HG02981 (cell line): Measurements from ENCODE around the gene PKMYT1.
"Not testable (repeated sequence)": the region's sequence is repeated elsewhere in the genome, so short reads cannot be mapped to it uniquely, and the experiment has no call there.

ENCODE experiments used
- ATAC-seq: cut with Tn5 transposase; IDR thresholded peaks from one replicate; pipeline ENCODE4 v1.9.1; 2021; ENCODE audit warnings: mild to moderate bottlenecking, moderate library complexity; ENCODE audit not compliant: unreplicated experiment

Gene PKMYT1

DNA sequence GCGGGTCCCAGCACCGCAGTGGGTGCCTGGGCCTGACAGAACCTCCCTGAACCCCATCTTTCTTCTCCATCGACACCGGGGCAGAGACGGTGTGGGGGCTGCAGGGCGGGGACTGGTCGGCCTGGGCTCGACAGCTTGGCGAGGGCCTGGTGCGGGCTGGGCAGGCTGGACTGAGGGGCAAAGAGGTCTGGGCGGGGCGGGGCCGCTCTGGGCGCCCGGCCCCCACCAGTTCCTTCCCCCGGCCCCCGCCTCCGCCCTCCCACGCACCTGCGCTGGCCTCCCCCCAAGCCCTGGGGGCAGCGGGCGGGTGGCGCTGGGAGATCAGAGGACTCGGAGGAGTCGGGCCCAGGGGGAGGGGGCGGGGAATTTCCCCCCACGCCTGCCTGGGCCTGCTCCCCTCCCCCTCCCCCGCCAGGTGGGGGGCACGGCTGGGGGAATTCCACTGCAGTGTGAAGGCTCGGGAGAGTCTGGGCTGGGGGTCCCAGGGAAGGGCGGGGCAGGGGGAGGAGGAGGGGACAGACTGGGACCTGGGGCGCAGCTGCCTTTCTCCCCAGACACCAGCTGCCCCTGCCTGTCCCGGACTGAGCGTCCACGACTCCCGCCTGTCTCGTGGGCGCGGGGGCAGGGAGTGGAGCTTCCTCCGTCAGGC lies 17.0 kb downstream of the PKMYT1 start:
- ATAC-seq, result no peak

DNA sequence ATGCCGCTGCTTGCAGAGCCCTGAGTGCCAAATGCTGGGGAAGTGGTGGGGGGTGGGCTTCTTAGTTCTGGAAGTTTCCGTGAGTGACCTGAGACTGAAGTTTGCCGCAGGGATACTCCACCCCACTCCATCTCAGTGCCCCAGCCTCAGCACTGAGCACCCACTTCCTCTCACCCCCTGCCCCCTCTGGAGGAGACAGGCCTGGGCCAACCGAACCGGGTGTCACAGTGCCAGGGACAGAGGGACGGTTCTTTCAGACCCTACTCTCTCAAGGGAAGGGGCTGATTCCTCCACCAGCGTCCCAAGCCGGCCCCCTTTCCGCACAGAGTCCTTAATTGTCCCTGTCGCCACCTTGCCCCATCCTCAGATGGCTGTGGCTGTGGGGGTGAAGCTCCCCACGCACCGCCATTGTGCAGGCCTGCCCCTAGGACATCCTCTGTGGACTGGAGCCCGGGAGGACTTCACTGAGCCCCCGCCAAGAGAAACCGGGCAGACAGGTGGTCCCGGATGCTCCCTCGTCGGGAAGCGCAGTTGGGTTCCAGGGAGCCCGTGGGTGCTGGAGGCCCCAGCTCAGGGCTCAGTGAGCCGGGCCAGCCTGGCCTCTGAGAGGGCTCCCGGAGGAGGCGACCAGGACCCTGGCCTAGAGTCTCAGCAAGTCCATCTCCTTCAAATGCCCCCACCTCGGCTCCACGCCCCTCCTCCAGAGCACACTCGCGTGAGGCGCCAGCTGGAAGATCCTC lies 17.7 kb downstream of the PKMYT1 start:
- no peak for ATAC-seq

DNA sequence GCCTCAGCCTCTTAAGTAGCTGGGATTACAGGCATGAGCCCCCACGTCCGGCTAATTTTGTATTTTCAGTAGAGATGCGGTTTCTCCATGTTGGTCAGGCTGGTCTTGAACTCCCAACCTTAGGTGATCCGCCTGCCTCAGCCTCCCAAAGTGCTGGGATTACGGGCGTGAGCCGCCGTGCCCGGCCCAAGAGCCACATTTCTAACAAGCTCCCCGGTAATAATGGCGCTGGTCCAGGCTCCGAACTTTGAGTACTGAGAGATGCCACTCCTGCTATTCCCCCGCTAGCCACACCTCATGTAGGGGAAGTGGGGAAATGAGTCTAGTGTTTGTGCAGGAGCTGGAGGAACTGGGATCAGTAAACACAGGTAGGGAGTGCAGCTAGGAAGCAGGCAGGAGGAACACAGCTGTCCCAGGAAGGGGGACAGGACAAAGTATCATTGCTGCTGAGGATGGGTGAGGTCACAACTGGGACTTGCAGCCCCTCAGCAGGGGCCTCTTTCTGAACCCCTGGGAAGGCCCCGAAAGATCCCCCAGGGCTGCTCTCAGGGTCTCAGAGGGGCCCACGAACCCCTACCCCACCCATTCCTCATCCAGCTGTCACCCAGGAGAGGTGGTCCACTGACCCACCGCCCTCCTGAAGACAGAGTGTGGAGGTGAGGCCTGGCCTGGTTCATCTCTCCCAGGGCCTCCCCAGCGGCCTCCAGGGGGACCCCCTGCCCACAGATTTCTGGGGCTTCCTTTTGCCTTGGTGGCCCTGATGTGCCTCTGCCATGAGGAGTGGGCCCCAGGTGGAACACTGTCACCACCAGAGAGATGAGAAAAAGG lies 19.8 kb downstream of the PKMYT1 start:
- ATAC-seq, result no peak

DNA sequence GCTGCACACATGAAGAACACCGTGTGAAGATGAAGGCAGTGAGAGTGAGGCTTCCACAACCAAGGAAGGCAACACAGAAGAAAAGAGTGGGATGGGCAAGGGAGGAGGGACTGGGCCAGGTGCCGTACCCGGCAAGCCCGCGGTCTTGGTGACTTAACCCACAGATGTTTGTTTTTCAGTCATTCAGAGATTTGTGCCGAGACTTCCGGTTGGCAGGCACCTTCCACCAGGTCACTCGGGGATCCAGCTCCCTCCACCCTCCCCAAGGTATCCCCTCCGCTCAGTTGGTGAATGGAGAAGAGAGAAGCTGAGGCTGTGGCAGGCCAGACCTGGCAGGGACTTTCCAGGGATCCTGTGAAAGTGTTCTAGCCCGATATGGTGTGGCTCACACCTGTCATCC lies 21.0 kb downstream of the PKMYT1 start:
- no peak for ATAC-seq

DNA sequence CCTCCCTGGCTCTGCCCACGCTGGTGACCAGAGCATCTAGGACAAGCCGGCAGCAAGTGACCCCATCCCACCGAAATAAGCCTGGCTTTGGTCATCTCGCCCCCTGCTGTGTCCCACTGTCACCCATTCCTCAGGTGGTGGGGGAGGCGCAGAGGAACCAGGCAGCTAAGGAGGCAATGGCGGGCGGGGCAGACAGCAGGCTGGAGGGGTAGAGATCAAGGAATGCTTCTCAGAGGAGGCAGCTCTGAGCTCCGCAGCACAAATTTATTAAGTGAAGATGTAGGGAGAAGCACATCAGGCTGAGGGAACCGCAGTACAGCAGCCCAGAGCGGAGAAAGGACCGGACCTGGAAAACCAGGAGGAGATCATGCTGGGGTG lies 23.7 kb downstream of the PKMYT1 start:
- no peak for ATAC-seq

DNA sequence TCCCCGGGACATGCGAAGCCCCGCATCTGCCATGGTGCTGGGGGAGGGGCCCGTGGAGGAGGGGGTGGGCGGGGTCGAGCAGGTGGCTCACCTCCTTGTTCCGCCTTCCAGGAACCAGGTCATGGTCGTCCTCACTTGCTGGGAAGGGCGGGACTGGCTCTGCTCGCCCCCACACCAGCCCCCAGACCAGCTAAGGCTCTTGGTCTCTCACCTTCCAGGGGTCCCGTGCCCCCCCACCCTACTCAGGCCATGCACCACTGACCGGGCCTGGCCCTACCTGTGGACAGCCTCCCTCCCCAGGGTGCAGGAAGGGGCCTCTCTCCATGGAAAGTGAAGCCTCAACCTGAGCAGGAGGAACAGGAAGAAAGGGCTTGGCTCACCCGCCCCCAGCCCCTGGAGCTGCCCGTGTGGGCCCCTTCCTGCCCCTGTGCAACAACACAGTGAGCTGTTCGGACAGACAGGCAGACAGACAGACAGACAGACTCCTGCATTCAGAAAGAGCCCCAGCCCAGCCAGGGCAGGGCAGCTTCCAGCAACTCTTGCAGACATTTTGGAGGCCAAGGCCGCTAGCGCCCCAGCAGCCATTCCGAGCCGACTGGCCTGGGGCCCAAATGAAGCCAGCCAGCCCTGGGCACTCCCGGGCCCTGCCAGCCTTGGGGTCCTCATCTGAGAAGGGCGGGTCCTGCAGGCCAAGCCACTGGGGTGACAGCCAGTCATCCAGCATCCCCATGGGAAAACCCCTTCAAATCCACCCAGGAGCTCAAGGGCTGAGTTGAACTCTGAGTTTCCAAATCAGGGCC lies 24.3 kb downstream of the PKMYT1 start:
- no peak for ATAC-seq

DNA sequence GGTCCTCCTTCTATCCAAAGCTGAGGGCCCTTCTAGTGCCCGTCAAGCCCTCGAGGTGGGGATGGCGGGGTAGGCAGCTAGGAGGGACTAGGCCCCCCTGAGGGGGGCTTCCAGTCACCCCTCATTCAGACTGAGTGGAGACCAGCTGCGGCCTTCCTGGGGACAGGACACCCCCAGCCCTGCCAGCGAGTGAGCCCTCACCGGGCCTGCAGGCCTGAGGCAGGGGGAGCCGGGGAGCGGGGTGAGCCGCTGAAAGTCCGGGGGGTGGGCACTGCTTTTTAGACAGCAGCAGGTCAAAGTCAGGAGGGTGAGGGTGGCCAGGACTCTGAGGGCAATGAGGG lies 24.8 kb downstream of the PKMYT1 start:
- ATAC-seq, result no peak

DNA sequence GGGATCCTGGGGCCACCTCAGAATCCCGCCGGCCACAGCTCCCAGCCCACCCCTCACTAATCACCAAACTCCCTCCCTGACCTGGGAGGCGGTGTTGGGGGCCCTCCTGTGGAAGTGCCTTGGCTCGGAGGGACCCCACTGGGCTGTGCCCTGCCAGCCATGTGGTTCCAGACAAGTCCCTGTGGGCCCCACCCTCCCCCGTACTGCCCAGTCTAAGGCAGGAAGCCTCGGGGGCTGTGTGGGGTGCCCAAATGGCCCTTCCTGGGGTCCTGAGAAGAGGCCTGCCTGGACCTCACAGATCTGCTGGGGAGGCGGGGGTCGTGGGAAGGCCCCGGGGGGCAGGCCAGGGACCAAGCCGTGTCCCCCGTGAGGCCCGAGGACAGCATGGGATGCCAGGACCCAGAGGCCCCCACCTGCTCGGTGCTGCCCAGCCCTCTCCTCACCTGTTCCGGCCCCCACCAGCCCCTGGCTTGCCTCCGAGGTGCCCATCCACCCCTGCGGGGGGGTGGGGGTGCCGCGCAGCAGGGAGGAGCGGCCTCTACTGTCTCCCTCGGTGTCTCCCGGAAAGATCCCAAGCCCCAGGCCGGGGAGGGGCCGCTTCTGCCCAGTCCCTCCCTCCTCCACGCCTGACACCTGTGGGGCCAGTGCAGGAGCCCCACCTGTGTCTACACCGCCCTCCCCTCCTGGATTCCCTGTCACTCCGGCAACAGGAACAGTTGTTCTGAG lies 25.4 kb downstream of the PKMYT1 start:
- no peak for ATAC-seq

DNA sequence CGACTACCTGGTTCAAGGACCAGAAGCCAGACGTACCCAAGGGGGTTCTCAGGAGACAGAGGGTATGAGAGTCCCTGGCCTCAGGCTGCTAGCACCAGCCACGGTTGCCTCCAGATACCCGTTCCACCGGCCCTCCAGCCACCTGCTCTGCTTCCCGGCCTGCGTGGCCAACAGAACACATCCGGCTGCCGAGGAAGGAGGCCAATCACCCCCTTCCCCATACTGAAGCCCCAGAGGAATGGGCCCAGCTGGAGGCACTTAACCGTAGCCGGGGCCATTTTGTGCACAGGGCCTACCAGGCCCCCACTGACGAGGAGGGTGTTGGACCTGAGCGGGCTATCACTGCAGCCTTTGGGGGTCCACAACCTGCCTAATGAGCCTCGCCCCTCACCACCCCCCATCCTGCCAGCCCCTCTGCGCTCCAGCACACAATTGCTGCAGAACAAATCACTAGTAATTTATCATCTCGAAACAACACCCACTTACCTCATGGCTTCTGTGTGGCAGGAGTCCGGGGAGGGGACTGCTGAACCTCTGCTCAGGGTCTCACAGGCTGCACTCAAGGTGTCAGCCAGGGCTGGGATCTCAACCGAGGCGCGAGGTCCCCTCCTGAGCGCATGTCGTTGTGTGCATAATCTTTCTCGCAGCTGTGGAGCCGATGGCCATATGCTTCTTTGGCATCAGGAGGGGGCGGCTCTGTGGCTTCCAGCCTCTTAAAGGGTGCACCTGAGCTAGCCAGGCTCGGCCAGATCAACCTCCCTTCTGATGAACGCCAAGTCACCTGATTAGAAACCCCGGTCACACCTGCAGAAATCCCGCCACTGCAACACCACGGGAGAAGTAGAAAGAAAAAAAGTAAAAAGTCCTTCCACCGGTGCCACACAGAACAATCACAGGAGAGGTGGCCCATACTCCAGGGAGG lies 26.3 kb downstream of the PKMYT1 start:
- ATAC-seq, result no peak

DNA sequence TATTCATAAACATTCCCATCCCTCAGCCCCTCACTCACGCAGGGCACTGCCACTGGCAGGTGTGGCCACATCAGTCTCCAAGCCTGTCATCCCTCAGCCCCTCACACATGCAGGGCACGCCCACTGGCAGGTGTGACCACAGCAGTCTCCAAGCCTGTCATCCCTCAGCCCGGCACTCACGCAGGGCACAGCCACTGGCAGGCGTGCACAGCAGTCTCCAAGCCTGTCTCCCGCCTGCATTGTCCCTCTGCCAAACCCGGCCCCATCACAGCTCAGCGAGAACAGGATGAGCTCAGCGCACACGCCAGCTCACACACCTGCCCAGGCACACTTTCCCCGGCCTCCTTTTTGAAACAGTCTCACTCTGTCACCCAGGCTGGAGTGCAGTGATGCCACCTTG lies 27.6 kb downstream of the PKMYT1 start:
- ATAC-seq, result no peak

DNA sequence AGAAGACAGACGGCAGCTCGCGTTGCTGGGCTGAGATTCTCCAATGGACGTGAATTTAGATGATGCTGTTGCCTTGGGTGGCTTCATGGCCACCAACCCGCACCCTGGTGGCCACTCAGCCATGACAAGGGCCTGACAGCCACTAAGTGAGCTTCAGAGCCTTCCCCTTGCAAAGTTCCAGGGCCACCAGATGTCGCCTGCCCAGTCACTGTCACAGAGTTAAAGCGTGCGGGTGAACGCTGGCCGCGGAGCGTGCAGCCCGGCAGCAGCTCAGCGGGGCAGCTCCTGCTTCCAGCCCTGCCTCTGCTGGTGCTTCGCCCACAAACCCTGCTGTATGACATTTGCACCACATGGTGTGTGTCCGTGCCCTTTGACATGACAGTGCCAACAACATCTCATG lies 29.5 kb downstream of the PKMYT1 start:
- no peak for ATAC-seq

DNA sequence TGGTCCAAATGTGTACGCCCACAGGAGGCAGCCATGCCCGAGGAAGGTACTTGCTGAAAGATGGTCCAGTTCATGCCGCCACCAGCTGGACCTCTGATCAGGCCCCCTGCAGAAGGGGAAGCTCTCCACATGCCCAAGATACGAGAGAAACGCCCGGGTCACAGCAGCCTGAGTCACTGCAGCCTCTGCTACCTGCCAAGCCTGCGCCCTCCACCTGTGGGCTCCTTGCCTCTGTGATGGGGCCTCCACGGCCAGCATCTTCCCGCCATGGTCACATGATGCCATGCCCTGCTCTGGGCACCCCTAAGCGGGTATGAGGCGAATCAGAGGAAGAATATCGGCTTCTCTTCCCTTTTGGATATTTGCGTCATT lies 29.9 kb downstream of the PKMYT1 start:
- ATAC-seq, result no peak

DNA sequence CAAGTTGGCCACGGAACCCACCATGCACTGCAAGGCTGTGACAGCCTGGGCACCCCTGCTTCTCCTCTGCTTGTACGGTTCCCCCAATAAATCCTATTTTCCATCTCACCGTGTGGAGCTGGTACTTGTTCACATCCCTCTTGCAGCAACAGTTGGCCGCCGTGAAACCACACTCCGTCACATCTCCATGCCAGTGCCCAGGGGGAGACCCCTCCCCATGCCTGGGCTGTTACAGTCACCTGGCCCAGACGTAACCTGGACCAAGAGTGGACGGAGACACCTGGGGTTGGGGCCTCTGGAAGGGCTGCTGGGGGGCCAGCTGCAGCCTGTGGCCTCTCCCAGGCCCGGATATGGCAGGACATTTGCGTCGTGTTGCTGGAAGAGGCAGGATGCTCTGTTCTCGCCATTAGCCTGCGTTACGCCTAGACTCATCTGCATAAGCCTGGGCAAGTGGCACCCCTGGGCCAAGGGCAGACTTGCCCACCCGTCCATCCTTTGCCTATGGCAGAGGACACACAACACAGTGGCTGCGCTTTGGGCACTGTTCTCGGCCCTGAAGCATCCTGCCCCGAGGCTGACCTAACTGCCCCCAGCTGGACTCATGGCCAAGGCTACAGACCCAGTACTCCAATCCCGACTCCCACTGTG lies 30.4 kb downstream of the PKMYT1 start:
- ATAC-seq, result no peak

DNA sequence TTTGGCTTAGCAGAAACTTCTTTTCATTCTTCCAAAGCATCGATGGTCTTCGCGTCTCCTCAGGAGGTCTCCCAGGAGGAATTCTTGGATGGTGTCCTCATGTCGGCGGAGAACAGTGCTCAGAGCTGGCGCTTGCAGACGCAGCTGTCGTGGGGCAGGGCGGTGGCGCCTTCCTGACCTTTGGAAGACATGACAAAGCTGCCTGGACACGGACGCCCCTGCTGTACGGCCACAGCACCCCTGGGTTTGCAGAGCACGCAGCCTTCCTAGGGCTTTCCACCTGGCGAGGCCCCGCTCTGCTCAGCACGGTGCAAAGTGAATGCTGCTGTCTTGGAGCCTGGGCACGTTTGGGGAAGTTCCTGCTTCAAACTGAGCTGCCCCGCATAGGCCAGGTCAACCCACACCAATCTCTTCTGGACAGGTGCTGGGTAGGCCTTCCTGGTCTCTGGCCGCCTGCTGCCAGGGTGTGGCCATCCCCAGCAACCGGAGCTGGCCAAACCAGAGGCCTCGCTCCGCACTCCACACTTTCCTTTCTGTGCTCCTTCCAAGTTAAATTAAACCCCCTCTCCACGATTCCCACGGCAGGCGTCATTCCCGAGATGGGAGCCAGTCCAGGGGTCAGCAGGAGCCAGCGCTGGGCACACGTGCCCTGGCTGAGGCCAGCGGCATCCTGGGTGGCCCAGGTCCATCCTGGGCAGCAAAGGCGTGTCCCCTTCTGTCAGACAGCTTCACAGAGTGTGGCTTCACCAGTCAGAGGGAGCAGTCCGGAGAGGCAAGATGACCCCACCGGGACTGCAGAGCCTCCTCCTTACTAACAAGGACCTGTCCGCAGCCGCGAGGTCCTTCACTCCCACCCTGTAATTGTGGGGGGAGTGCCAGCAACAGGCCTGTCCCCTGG lies 31.2 kb downstream of the PKMYT1 start:
- ATAC-seq, result no peak

DNA sequence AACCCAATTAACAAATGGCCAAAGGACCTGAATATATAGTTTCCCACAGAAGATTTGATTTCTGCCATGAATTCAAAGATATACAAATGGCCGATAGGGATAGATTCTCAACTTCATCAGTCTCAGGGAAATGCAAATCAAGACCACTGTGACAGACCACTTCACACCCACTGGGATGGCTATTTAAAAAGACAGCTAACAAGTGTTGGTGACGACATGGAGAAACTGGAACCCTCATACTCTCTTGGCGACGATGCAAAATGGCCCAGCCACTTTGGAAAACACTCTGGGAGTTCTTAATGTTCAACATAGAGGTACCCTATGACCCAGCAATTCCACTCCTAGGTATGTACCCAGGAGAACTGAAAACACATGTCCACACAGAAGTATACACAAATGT lies 33.6 kb downstream of the PKMYT1 start:
- ATAC-seq, result no peak

DNA sequence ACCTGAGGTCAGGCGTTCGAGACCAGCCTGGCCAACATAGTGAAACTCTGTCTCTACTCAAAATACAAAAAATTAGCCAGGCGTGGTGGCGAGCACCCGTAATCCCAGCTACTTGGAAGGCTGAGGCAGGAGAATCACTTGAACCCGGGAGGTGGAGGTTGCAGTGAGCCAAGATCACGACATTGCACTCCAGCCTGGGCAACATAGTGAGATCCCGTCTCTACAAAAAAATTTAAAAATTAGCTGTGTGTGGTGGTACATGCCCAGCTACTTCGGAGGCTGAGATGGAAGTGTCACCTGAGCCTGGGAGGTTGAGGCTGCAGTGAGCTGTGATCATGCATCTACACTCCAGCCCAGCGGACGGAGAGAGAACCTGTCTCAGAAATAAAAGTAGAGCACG lies 36.5 kb downstream of the PKMYT1 start:
- ATAC-seq, result not testable (repeated sequence)

DNA sequence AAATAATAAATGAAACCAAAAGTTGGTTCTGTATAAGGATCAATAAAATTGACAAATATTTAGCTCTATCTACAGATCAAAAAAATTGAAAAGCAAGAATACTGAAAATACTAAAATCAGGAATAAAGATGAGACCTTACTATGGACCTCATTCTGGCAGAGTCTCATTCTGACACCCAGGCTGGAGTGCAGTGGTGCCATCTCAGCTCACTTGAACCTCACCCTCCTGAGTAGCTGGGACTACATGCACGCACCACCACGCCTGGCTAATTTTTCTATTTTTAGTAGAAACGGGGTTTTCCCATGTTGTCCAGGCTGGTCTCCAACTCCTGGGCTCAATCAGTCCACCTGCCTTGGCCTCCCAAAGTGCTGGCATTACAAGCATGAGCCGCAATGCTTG lies 38.2 kb downstream of the PKMYT1 start:
- ATAC-seq, result no peak

DNA sequence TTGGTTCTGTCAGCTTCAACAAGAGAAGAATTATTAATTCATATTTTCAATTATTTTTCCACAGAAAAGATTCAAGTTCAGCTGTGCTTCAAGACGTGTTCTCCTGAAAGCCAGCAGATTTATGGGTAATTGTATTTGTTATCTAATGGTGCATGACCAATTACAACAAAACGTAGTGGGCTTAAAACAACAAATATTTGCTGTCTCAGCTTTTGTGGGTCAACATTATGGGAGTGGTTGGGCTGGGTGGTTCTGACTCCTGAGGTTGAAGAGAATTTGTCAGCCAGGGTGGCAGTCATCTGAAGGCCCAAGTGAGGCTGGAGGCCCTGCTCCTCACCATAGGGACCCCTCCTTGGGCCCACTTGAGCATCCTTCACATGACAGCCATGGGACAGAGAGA lies 40.3 kb downstream of the PKMYT1 start:
- no peak for ATAC-seq
